ENCODE results near the gene ZNF652.

- TF ChIP-seq CTCF (IDR thresholded peaks at IDR 0.05) (no peak), EP300 (IDR thresholded peaks at IDR 0.05; ENCODE audit: borderline replicate concordance in 1 of 2, low read depth in 1 of 2, low read length in 1 of 2) (no peak), FOXM1 (IDR thresholded peaks at IDR 0.05; ENCODE audit: low read depth) (no peak), POLR2AphosphoS5 (IDR thresholded peaks at IDR 0.05; ENCODE audit: low read depth, low read length) (no peak), MXI1 (IDR thresholded peaks at IDR 0.05; ENCODE audit: low read depth, low read length) (no peak), TEAD4 (IDR thresholded peaks at IDR 0.05; ENCODE audit: borderline replicate concordance, insufficient read depth) (no peak), FOXJ3 (CRISPR knock-in tag; IDR thresholded peaks at IDR 0.05) (no peak)
Observed at GRCh38 chr17:49297141-49297540, 64.9 kb downstream of the ZNF652 start.
